Astrocyte of the cerebellum (primary cell): Measurements from ENCODE around the gene FBXO46.
A peak's percentile ranks its signal among the peaks of the same experiment; 100 is the strongest.

Source experiments
- DNase-seq: peaks from one replicate; pipeline ENCODE4 v3.0.0-alpha.2; 2011; ENCODE audit warnings: low read depth
- H3K4me3 ChIP-seq: 2 replicates; pipeline ENCODE4 v1.5.1; 2011; ENCODE audit warnings: mild to moderate bottlenecking, low read depth, low read length, moderate library complexity
- in situ Hi-C: cut with HindIII; loops from 2 replicates; pipeline ENCODE4 v1.10.0; 2017; ENCODE audit warnings: low sequenced_read_pairs
- TF ChIP-seq, protein P1 (sequence below): IDR thresholded peaks from 2 replicates; pipeline ENCODE4 v1.5.1; 2012; ENCODE audit warnings: low read length, low read depth, moderate library complexity, mild to moderate bottlenecking; ENCODE audit errors: missing control alignments

FBXO46 gene

DNA sequence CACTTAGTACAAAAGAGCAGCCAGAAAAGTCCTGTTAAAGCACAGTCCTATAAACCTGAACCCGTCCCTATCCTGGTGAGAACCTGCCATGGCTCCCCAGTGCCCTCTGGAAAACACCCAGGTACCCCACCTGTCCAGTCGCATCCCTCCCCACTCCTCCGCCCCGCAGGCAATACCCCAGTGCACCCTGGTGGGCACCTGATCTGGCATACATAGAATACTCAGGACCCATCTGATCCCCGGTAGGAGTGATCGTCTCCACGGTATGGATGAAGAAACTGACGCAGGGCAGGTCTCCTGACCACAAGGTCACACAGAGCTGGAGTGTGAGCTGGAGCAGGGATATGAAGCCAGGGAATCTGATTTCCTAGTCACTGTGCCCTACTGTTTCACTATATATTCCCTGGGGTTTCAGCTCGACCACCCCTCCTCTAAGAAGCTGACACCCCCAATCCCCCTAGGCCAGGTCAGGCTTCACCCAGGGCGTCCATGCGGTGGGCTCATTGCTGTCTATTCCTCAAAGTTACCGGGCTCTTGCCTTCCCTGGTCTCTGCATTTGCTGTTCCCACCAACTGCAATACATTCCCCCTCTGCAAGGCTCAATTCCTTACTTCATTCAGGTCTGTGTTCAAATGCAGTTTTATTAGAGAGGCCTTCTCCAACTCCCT lies 12.6 kb downstream of the FBXO46 start:
- TF ChIP-seq, protein P1, sequence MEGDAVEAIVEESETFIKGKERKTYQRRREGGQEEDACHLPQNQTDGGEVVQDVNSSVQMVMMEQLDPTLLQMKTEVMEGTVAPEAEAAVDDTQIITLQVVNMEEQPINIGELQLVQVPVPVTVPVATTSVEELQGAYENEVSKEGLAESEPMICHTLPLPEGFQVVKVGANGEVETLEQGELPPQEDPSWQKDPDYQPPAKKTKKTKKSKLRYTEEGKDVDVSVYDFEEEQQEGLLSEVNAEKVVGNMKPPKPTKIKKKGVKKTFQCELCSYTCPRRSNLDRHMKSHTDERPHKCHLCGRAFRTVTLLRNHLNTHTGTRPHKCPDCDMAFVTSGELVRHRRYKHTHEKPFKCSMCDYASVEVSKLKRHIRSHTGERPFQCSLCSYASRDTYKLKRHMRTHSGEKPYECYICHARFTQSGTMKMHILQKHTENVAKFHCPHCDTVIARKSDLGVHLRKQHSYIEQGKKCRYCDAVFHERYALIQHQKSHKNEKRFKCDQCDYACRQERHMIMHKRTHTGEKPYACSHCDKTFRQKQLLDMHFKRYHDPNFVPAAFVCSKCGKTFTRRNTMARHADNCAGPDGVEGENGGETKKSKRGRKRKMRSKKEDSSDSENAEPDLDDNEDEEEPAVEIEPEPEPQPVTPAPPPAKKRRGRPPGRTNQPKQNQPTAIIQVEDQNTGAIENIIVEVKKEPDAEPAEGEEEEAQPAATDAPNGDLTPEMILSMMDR: no peak

DNA sequence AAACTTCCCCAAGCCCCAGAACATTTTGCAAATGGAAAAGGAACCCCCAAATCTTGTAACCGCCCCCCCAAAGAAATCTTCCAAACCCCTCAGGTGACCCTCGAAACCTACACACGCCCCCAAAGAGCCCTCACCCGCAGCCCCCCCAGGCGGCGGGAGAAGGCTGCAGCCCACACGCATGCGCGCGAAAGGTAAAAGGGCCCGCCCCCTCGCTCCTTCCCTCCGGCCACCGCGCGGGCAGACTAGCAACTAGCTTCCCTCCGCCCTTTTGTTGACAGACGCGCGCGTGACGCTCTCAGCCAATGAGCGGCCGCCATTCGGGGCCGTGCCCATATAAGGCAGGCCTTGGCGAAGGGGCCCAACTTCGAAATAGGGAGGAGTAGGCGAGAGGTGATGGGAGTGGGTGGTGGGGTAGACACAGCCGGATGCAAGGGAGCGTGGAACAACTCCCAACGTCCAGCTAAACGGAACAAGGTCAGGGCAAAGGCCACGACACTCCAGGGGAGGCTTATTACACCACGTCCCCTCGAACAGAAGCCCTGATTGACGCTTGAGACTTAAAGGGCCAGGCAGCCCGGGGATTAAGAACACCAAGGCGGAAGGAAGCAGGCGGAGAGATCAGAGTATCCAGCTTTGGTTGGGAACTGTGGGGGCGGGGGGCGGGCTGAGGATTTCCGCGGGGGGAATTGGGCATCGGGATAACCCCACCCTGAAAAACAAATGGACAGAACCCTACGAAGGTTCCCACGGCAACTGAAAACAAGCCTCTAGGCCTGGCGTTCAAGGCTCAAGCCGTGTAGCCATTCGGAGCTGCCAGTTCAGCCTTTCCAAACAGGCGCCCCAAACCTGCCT lies 13.3 kb downstream of the FBXO46 start:
- peak overlapping the region; percentile 81 for H3K4me3 ChIP-seq

More for the DNA sequence above, 12.6 kb downstream of the FBXO46 start:
- in situ Hi-C loops: no loop called here
- DNase-seq: no peak
- peak overlapping the region; percentile 81 for H3K4me3 ChIP-seq

DNA sequence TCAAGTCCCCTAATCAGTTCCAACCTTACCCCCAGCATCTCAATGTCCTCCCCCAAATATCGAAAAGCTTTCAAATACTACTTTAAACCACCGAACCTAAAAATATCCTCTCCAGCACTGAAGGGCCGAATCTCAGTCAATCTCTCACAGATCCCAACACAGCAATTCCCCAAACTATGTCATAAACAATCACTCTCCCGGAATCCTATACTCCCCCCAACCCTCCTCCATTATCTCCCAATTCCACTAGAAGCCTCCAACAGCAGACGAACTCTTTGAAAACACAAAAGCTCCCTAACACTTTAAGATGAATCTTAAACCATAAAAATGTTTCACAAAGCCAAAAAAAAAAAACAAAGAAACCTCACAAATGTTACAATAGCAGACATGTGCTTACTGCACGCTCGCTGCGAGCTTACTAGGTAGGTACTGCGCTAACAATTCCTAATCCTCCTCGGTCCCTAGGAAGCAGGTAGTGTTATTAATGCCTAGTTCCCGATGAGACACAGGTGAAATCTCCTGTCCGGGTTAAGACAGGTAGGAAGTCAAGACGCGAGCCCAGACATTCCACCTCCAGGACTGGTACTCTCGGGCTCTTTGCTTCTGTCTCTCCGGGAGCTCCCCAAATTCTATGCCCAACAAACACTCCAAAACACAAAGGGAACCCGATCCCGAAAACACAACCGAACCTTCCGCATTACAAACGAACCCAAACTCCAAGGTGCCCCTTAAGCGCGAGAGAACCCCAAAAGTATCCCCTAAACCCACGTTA lies 14.2 kb downstream of the FBXO46 start:
- DNase-seq: no peak
- TF ChIP-seq, protein P1: no peak
- in situ Hi-C loops: no loop called here
- peak overlapping the region; percentile 81 for H3K4me3 ChIP-seq

More for the DNA sequence above, 13.3 kb downstream of the FBXO46 start:
- in situ Hi-C loops: no loop called here
- DNase-seq: peak; percentile 95
- TF ChIP-seq, protein P1: peak; percentile 35

DNA sequence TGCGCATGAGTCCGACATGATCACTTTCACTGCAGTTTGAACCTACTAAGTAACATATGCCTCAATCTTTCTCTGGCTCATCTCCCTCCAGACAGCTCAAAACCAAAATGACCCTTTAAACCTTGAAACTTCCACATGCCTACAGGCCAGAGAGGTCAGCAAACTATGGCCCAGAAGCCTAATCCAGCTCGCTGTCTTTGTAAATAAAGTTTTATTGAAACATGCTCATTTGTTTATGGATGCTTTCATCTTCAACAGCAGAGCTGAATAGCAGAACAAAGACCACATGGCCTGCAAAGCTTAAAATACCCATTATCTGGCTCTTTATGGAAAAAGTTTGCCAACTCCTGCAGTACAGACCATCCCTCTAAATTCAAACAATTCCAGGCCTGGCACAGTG lies 15.6 kb downstream of the FBXO46 start:
- no peak overlapping the region for H3K4me3 ChIP-seq
- DNase-seq: no peak
- TF ChIP-seq, protein P1: no peak
- in situ Hi-C loops: no loop called here

DNA sequence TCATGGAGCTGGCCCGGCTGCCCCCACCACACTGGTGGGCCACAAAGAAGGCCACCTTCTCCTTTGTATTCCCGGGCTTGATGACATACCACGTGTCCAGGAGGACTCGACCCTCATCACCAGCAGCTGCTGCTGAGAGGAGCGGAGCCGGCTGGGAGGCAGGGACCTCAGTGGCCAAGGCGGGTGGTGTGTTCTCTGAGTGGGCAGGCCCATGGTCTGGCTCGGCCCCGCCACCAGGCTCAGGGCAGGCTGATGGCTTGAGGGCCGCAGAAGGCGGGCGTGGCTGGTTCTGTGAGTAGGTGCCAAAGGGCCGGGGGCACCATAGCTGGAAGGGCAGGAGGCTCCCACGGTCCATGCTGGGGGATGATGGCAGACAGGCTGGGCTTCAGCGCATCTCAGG lies 17.6 kb downstream of the FBXO46 start:
- TF ChIP-seq, protein P1: no peak
- in situ Hi-C loops: no loop called here
- H3K4me3 ChIP-seq: no peak overlapping the region
- DNase-seq: no peak

DNA sequence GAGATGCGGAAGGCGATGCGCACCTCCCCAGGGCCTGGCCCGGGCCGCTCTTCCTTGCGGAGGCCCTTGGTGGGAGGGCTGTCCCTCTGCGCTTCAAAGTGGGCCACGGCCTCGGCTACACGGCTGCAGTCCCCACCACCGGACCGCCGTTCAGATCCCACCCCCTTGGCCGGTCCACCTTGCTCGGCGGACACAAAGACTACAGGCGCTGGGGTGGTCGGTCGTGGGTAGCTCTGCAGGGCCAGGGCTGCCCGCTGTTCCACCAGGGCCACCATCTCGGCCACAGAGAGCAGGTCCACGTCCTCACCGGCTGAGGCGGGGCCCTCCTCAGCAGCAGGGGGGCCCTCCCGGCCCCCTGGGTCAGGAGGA lies 18.0 kb downstream of the FBXO46 start:
- in situ Hi-C loops: no loop called here
- DNase-seq: no peak
- TF ChIP-seq, protein P1: no peak
- no peak overlapping the region for H3K4me3 ChIP-seq
